Adrenal gland (tissue), 5 donors: ENCODE results near the gene SIGLEC7.

ENCODE experiments used
- POLR2A ChIP-seq, 2 donors: fragments of 450-650 bp; IDR thresholded peaks; one replicate each; pipeline ENCODE4 v1.6.1; 2017; ENCODE audit warnings: antibody characterized with exemption in 2 of 2, mild to moderate bottlenecking in 2 of 2, moderate library complexity in 1 of 2
- TF ChIP-seq, protein P1 (sequence below), 6 experiments: fragments of 450-650 bp in 4 of 6; fragments of 200-600 bp in 2 of 6; sonication (generic) in 1 of 6; IDR thresholded peaks; 1 replicate in 5 of 6; 2 replicates in 1 of 6; pipeline versions ENCODE4 v1.5.1 to v1.8.0; 2016 to 2021; ENCODE audit warnings: antibody characterized with exemption in 6 of 6, mild to moderate bottlenecking in 2 of 6, moderate library complexity in 1 of 6
- donor health status: DM: no; HTN: no; CAD: no.

DNA sequence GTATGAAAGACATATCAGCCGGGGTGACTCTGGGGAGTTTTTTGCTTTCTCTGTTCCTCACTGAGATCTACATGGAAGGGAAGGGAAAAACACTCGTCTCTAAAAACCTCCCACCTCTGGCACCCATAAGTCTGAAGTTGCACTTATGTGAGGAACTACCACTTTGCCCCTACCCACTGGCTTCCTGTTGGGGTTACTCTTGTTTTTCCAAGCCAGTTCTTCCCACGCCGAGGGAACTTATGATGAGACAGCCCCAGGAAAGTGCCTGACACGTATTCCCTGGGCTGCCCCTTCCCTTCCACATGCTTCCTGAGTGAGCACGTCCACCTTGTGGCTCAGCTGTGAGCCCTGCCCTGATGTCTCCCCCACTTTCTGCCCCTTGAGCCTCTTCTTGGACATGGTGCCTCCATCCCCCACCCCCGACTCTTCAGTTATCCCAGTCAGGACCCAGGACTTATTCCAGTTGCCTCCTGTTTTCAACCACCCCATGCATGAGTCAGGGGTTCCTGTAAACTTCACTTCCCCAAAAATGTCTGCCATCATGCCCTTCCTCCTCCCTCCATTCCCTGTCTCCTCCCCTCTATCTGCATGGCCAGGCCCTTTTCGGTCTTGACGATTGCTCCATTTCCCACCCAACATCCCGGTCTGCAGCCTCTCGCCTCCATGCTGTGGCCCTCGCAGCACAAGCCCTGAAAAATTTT, 5.1 kb upstream of the SIGLEC7 start:
- TF ChIP-seq, protein P1, sequence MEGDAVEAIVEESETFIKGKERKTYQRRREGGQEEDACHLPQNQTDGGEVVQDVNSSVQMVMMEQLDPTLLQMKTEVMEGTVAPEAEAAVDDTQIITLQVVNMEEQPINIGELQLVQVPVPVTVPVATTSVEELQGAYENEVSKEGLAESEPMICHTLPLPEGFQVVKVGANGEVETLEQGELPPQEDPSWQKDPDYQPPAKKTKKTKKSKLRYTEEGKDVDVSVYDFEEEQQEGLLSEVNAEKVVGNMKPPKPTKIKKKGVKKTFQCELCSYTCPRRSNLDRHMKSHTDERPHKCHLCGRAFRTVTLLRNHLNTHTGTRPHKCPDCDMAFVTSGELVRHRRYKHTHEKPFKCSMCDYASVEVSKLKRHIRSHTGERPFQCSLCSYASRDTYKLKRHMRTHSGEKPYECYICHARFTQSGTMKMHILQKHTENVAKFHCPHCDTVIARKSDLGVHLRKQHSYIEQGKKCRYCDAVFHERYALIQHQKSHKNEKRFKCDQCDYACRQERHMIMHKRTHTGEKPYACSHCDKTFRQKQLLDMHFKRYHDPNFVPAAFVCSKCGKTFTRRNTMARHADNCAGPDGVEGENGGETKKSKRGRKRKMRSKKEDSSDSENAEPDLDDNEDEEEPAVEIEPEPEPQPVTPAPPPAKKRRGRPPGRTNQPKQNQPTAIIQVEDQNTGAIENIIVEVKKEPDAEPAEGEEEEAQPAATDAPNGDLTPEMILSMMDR (IDR thresholded peaks at IDR 0.05): no peak
- TF ChIP-seq POLR2A (IDR thresholded peaks at IDR 0.05): no peak
